LoVo (cell line): ENCODE measurements around the gene MPG.
A peak's percentile ranks its signal among the peaks of the same experiment; 100 is the strongest.
"Not testable (repeated sequence)": the region's sequence is repeated elsewhere in the genome, so short reads cannot be mapped to it uniquely, and the experiment has no call there.

Experiments
- DNase-seq: peaks from one replicate; pipeline ENCODE4 v3.0.0-alpha.2; 2016; ENCODE audit warnings: low spot score

Gene MPG

GRCh38 chr16:77807-78443 lies at the start of gene MPG:
MPG (plus strand) TSS chr16:78225; CDS start chr16:78310, 85 bp downstream.
- DNase-seq = peak; percentile 85

- not testable (repeated sequence) for DNase-seq
These were observed 47.4 kb upstream of the MPG start for GRCh38 chr16:30627-31026.

GRCh38 chr16:33154-33876 lies 44.7 kb upstream of the MPG start:
- not testable (repeated sequence) for DNase-seq

- DNase-seq = no peak
These were observed 44.0 kb upstream of the MPG start for GRCh38 chr16:33877-34647.

- DNase-seq = no peak
These were observed 43.4 kb upstream of the MPG start for GRCh38 chr16:34648-34987.

- DNase-seq = no peak
These were observed 42.9 kb upstream of the MPG start for GRCh38 chr16:35011-35677.

GRCh38 chr16:35678-36305 lies 42.2 kb upstream of the MPG start:
- DNase-seq = no peak

- DNase-seq = no peak
These were observed 41.6 kb upstream of the MPG start for GRCh38 chr16:36336-36984.

GRCh38 chr16:37511-37910 lies 40.5 kb upstream of the MPG start:
- DNase-seq = no peak

- DNase-seq = not testable (repeated sequence)
These were observed 39.8 kb upstream of the MPG start for GRCh38 chr16:38206-38605.

- peak; percentile 17 for DNase-seq
These were observed 38.8 kb upstream of the MPG start for GRCh38 chr16:38941-39892.

- no peak for DNase-seq
These were observed 36.5 kb upstream of the MPG start for GRCh38 chr16:41439-42068.

- no peak for DNase-seq
These were observed 36.0 kb upstream of the MPG start for GRCh38 chr16:42069-42457.

- no peak for DNase-seq
These were observed 35.3 kb upstream of the MPG start for GRCh38 chr16:42691-43090.

GRCh38 chr16:43294-43693 lies 34.7 kb upstream of the MPG start:
- no peak for DNase-seq

- no peak for DNase-seq
These were observed 33.4 kb upstream of the MPG start for GRCh38 chr16:44655-45054.

GRCh38 chr16:45454-45853 lies 32.6 kb upstream of the MPG start:
- DNase-seq = no peak

- not testable (repeated sequence) for DNase-seq
These were observed 31.5 kb upstream of the MPG start for GRCh38 chr16:46510-46909.

- no peak for DNase-seq
These were observed 30.8 kb upstream of the MPG start for GRCh38 chr16:47234-47633.
